Measurements from ENCODE around the gene HOXD1.

The HOXD1 gene

GRCh38 chr2:176147210-176147799 is 41.2 kb upstream of the HOXD1 start:
- H3K27me3 ChIP-seq (ENCODE audit: control insufficient read depth in 2 of 2, insufficient read depth in 2 of 2, low read length in 2 of 2): peaks cover 0 to 2% of the 10 kb centered on the region in 2 donors
- no peak overlapping the region for H3K9ac ChIP-seq (ENCODE audit: low read depth in 1 of 2, low read length in 2 of 2)

GRCh38 chr2:176147800-176148496 is 40.5 kb upstream of the HOXD1 start:
- Histone ChIP-seq H3K4me1 (ENCODE audit: control insufficient read depth in 2 of 2, insufficient read depth in 2 of 2, low read length in 2 of 2) (peaks cover 14 to 26% of the 10 kb centered on the region in 2 donors), H3K4me3 (ENCODE audit: low read length in 2 of 2) (no peak overlapping the region), H3K9ac (ENCODE audit: low read depth in 1 of 2, low read length in 2 of 2) (no peak overlapping the region), H3K9me3 (ENCODE audit: control insufficient read depth in 2 of 2, low read length in 2 of 2) (no peaks in the 10 kb centered on the region), H3K27me3 (ENCODE audit: control insufficient read depth in 2 of 2, insufficient read depth in 2 of 2, low read length in 2 of 2) (peaks cover 0 to 4% of the 10 kb centered on the region in 2 donors), H3K27ac (ENCODE audit: low read depth in 2 of 2, low read length in 2 of 2) (no peak overlapping the region), H3K36me3 (ENCODE audit: control insufficient read depth in 2 of 2, insufficient read depth in 2 of 2, low read length in 2 of 2) (peaks cover 0 to 6% of the 10 kb centered on the region in 2 donors)

More at GRCh38 chr2:176147210-176147799, 41.2 kb upstream of the HOXD1 start:
- Histone ChIP-seq H3K4me3 (ENCODE audit: low read length in 2 of 2) (no peak overlapping the region), H3K36me3 (ENCODE audit: control insufficient read depth in 2 of 2, insufficient read depth in 2 of 2, low read length in 2 of 2) (peaks cover 0 to 3% of the 10 kb centered on the region in 2 donors), H3K27ac (ENCODE audit: low read depth in 2 of 2, low read length in 2 of 2) (no peak overlapping the region), H3K9me3 (ENCODE audit: control insufficient read depth in 2 of 2, low read length in 2 of 2) (no peaks in the 10 kb centered on the region), H3K4me1 (ENCODE audit: control insufficient read depth in 2 of 2, insufficient read depth in 2 of 2, low read length in 2 of 2) (peaks cover 17 to 28% of the 10 kb centered on the region in 2 donors)

DNA sequence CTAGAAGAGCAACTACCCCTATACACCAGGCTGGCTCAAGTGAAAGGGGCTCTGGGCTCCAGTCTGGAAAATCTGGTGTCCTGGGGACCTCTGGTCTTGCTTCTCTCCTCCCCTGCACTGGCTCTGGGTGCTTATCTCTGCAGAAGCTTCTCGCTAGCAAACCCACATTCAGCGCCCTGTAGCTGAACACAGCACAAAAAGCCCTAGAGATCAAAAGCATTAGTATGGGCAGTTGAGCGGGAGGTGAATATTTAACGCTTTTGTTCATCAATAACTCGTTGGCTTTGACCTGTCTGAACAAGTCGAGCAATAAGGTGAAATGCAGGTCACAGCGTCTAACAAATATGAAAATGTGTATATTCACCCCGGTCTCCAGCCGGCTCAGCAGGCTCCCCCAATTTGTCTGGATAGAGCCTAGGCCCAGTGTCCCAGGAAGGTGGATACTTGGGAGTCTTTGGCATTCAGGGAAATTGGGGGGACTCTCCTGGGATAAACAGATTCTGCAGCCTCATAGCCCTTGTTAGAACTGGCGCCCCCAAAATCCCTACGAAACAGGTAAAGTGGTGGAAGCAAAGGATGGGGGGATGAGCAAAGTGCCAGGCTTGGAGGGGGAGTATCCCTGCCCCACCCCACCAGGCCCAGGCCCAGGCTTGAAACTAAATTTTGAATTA is 39.6 kb upstream of the HOXD1 start:
- Histone ChIP-seq H3K9ac (ENCODE audit: low read depth in 1 of 2, low read length in 2 of 2) (no peak overlapping the region), H3K27me3 (ENCODE audit: control insufficient read depth in 2 of 2, insufficient read depth in 2 of 2, low read length in 2 of 2) (peaks cover 0 to 4% of the 10 kb centered on the region in 2 donors), H3K36me3 (ENCODE audit: control insufficient read depth in 2 of 2, insufficient read depth in 2 of 2, low read length in 2 of 2) (peaks cover 0 to 6% of the 10 kb centered on the region in 2 donors), H3K4me3 (ENCODE audit: low read length in 2 of 2) (no peak overlapping the region), H3K27ac (ENCODE audit: low read depth in 2 of 2, low read length in 2 of 2) (no peak overlapping the region), H3K9me3 (ENCODE audit: control insufficient read depth in 2 of 2, low read length in 2 of 2) (no peaks in the 10 kb centered on the region), H3K4me1 (ENCODE audit: control insufficient read depth in 2 of 2, insufficient read depth in 2 of 2, low read length in 2 of 2) (peaks cover 9 to 22% of the 10 kb centered on the region in 2 donors)

DNA sequence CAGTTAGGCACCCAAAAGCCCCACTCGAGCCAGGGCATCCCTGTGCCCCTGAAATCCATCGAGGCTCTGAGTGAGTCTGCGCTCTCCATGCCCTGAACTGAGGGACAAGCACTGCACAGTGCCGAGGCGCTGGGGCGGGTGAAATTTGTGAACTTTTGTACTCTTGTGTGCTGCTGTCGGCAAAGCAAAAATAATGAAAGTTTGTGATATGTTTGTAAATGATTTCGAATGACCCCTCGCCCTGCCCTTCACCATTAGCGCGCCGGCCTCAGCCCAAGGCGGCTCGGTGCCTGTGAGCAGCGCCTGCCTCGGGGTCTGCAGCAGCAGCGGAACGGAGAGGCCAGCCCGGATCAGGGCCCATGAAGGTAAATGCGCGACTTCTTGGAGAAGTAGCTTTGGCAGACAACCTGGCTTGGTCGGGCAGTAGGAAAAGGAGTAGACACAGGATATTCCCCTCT is 39.0 kb upstream of the HOXD1 start:
- peaks cover 9 to 22% of the 10 kb centered on the region in 2 donors for H3K4me1 ChIP-seq (ENCODE audit: control insufficient read depth in 2 of 2, insufficient read depth in 2 of 2, low read length in 2 of 2)
- no peak overlapping the region for H3K9ac ChIP-seq (ENCODE audit: low read depth in 1 of 2, low read length in 2 of 2)
- no peak overlapping the region for H3K27ac ChIP-seq (ENCODE audit: low read depth in 2 of 2, low read length in 2 of 2)
- peaks cover 0 to 6% of the 10 kb centered on the region in 2 donors for H3K36me3 ChIP-seq (ENCODE audit: control insufficient read depth in 2 of 2, insufficient read depth in 2 of 2, low read length in 2 of 2)
- no peak overlapping the region for H3K4me3 ChIP-seq (ENCODE audit: low read length in 2 of 2)
- H3K9me3 ChIP-seq (ENCODE audit: control insufficient read depth in 2 of 2, low read length in 2 of 2): no peaks in the 10 kb centered on the region
- H3K27me3 ChIP-seq (ENCODE audit: control insufficient read depth in 2 of 2, insufficient read depth in 2 of 2, low read length in 2 of 2): peaks cover 0 to 4% of the 10 kb centered on the region in 2 donors

DNA sequence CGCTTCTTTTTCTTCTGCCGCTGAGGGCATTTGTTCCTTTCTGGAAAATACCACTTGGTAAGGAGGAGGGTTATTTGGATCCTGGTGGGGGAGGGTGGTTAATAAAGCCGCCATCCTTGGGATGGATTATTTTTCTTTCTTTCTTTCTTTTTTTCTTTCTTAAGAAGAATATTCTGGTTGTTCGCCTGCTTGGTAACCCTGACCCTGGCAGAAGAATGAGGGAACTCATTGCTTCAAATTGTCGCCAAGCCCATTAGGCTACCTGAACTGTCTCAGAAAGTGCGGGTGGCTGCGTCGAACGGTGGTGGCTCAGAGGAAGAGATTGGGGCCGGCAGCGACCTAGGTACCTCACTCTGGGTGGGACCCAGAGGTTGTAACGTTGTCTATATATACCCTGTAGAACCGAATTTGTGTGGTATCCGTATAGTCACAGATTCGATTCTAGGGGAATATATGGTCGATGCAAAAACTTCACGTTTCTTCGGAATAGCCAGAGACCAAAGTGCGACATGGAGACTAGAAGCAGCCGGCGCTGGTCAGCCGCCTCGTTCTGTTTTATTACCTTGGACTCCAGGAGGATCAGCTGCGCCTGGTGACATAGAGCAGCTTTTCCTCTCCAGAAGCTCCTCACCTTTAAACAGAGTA is 38.4 kb upstream of the HOXD1 start:
- Histone ChIP-seq H3K27ac (ENCODE audit: low read depth in 2 of 2, low read length in 2 of 2) (no peak overlapping the region), H3K36me3 (ENCODE audit: control insufficient read depth in 2 of 2, insufficient read depth in 2 of 2, low read length in 2 of 2) (peaks cover 0 to 6% of the 10 kb centered on the region in 2 donors), H3K4me3 (ENCODE audit: low read length in 2 of 2) (no peak overlapping the region), H3K9ac (ENCODE audit: low read depth in 1 of 2, low read length in 2 of 2) (no peak overlapping the region), H3K27me3 (ENCODE audit: control insufficient read depth in 2 of 2, insufficient read depth in 2 of 2, low read length in 2 of 2) (peaks cover 0 to 4% of the 10 kb centered on the region in 2 donors), H3K4me1 (ENCODE audit: control insufficient read depth in 2 of 2, insufficient read depth in 2 of 2, low read length in 2 of 2) (peaks cover 6 to 18% of the 10 kb centered on the region in 2 donors), H3K9me3 (ENCODE audit: control insufficient read depth in 2 of 2, low read length in 2 of 2) (no peaks in the 10 kb centered on the region)

GRCh38 chr2:176150584-176151441 is 37.7 kb upstream of the HOXD1 start:
- Histone ChIP-seq H3K9ac (ENCODE audit: low read depth in 1 of 2, low read length in 2 of 2) (no peak overlapping the region), H3K27ac (ENCODE audit: low read depth in 2 of 2, low read length in 2 of 2) (no peak overlapping the region), H3K4me1 (ENCODE audit: control insufficient read depth in 2 of 2, insufficient read depth in 2 of 2, low read length in 2 of 2) (peaks cover 0 to 11% of the 10 kb centered on the region in 2 donors), H3K27me3 (ENCODE audit: control insufficient read depth in 2 of 2, insufficient read depth in 2 of 2, low read length in 2 of 2) (peaks cover 0 to 4% of the 10 kb centered on the region in 2 donors), H3K36me3 (ENCODE audit: control insufficient read depth in 2 of 2, insufficient read depth in 2 of 2, low read length in 2 of 2) (peaks cover 0 to 6% of the 10 kb centered on the region in 2 donors), H3K9me3 (ENCODE audit: control insufficient read depth in 2 of 2, low read length in 2 of 2) (no peaks in the 10 kb centered on the region), H3K4me3 (ENCODE audit: low read length in 2 of 2) (no peak overlapping the region)

GRCh38 chr2:176151442-176152287 is 36.8 kb upstream of the HOXD1 start, which contains the start of gene HOXD4:
HOXD4 (plus strand) TSS chr2:176151550; CDS start chr2:176151634, 84 bp downstream.
- Histone ChIP-seq H3K4me3 (ENCODE audit: low read length in 2 of 2) (no peak within 1 kb of the TSS), H3K27me3 (ENCODE audit: control insufficient read depth in 2 of 2, insufficient read depth in 2 of 2, low read length in 2 of 2) (peaks cover 0 to 5% of the 10 kb centered on the region in 2 donors), H3K27ac (ENCODE audit: low read depth in 2 of 2, low read length in 2 of 2) (no peak within 1 kb of the TSS), H3K9me3 (ENCODE audit: control insufficient read depth in 2 of 2, low read length in 2 of 2) (no peaks in the 10 kb centered on the region), H3K4me1 (ENCODE audit: control insufficient read depth in 2 of 2, insufficient read depth in 2 of 2, low read length in 2 of 2) (peaks cover 0 to 2% of the 10 kb centered on the region in 2 donors), H3K9ac (ENCODE audit: low read depth in 1 of 2, low read length in 2 of 2) (no peak within 1 kb of the TSS), H3K36me3 (ENCODE audit: control insufficient read depth in 2 of 2, insufficient read depth in 2 of 2, low read length in 2 of 2) (peaks cover 0 to 6% of the 10 kb centered on the region in 2 donors)

- no peaks in the 10 kb centered on the region for H3K9me3 ChIP-seq (ENCODE audit: control insufficient read depth in 2 of 2, low read length in 2 of 2)
- peaks cover 0 to 6% of the 10 kb centered on the region in 2 donors for H3K36me3 ChIP-seq (ENCODE audit: control insufficient read depth in 2 of 2, insufficient read depth in 2 of 2, low read length in 2 of 2)
- no peak overlapping the region for H3K9ac ChIP-seq (ENCODE audit: low read depth in 1 of 2, low read length in 2 of 2)
- no peaks in the 10 kb centered on the region for H3K4me1 ChIP-seq (ENCODE audit: control insufficient read depth in 2 of 2, insufficient read depth in 2 of 2, low read length in 2 of 2)
- peaks cover 0 to 8% of the 10 kb centered on the region in 2 donors for H3K27me3 ChIP-seq (ENCODE audit: control insufficient read depth in 2 of 2, insufficient read depth in 2 of 2, low read length in 2 of 2)
- H3K27ac ChIP-seq (ENCODE audit: low read depth in 2 of 2, low read length in 2 of 2): no peak overlapping the region
- no peak overlapping the region for H3K4me3 ChIP-seq (ENCODE audit: low read length in 2 of 2)
These were observed 35.9 kb upstream of the HOXD1 start for GRCh38 chr2:176152350-176153181.
